ENCODE data around the gene ITGAE.
"Not testable (repeated sequence)": the region's sequence is repeated elsewhere in the genome, so short reads cannot be mapped to it uniquely, and the experiment has no call there.

DNA sequence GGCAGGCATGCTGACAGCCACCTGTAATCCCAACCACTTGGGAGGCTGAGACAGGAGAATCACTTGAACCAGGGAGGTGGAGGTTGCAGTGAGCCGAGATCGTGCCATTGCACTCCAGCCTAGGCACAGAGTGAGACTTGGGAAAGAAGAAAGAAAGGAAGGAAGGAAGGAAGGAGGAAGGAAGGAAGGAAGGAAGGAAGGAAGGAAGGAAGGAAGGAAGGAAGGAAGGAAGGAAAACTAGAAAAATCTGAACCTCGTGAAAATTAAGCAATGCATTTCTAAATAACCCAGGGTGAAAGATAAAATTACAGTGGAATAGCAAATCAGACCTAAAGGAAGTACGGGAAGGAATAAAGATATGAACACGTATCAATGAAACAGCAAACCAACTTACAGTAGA is 15.7 kb downstream of the ITGAE start:
- not testable (repeated sequence) for TF ChIP-seq POLR2AphosphoS5, POLR2A (IDR thresholded peaks at IDR 0.05; ENCODE audit: low read depth, low read length)
